ENCODE results near the gene ZNF366.
A peak's percentile ranks its signal among the peaks of the same experiment; 100 is the strongest.

ZNF366 gene

GRCh38 chr5:72488756-72489155, 18.5 kb downstream of the ZNF366 start:
- DNase-seq: no peak

DNA sequence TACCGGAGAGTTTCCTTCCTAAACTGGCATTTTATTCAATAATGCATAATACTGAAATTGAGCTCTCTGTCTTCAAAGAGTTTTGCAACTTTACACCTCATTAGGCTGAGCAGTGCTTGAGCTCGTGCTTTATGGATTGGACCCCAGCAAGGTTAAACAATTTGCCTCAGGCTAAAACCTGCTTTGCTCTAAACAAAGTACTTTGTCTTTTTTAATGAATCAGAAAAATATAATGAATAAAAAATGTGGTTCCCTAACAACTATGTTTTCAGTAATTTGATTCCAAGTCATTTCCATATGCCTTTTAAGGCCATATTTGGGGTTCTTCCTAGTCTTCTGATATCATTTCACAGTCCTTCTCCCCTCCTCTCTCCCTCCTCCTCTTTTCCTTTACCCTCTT, 20.0 kb downstream of the ZNF366 start:
- DNase-seq: no peak

DNA sequence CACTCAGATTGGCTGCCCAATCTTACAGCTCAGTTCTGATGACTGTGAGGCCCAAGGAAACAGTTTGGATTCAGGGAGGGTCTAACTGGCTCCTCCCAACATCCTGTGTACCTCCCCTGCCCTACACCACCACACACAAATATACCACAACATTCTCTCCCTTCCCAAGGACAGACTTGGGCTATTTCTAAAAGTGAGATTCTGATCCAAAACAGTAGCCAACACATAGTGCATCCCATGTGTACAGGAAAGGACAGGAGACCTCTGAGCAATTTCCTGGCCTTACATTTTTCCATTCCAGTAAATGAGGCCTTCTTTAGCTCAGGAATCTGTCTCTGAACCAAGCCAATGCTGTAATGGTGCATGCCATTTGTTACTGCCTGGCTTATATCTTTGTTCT, 20.8 kb downstream of the ZNF366 start:
- DNase-seq: peak; percentile 64

GRCh38 chr5:72485430-72485974, 21.7 kb downstream of the ZNF366 start:
- no peak for DNase-seq

DNA sequence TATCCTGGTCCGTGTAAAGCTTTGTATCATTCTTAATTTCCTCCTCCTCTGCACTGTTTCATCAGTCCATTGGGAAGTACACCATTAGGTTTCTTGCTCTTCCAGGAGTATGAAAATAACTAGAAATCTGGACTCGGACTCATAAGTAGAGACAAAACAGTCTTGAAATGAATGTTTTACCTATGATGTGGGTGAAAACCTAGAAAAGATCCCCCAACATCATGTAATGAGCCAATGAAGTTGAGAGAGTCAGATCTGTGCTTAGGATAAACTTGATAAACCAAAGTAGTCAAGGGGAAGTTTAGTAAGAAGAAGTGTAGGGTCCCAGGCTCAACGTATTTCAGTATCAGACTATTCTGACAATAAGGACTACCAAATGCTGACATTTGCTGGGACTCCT, 25.2 kb downstream of the ZNF366 start:
- DNase-seq: no peak

DNA sequence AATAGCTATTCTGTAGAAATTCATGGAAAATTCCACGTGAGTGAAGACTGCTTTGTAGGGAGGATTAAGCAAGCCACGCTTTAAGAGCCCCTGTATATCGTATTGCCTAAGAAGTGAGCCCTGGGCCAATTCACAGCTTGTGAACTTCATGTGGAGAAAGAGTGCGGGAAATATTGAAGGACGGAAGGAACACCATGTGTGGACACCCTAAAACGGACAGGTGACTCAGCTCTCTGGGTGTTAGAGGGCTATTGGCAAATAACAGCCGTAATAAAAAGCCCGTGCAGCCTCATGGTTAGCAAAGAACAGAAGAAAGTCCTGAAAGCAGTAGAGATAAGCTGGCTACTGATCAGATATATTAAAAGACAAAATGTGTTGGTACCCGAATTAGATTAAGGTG, 26.4 kb downstream of the ZNF366 start:
- DNase-seq: no peak

GRCh38 chr5:72479921-72480320, 27.3 kb downstream of the ZNF366 start:
- no peak for DNase-seq

- peak; percentile 26 for DNase-seq
These were observed 28.5 kb downstream of the ZNF366 start for GRCh38 chr5:72478684-72479083.

DNA sequence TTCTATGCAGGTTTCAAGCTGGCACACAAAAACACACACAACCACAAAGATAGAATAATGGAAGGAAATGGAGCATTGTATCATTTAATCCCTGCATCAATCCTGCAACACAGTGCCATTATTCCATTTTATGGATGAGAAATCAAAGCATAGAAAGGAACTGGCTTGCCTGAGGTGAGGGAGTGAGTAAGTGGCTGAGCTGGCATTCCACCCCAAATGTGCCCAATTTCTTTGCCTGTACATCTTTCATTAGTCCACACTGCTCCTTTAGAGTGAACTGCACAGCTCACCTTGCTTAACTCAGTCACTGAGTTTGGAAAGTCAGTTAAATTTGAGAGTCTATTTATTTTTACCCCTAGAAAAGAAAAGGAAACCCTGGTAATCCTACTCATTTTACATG, 28.9 kb downstream of the ZNF366 start:
- no peak for DNase-seq

- no peak for DNase-seq
These were observed 29.6 kb downstream of the ZNF366 start for GRCh38 chr5:72477644-72478043.

DNA sequence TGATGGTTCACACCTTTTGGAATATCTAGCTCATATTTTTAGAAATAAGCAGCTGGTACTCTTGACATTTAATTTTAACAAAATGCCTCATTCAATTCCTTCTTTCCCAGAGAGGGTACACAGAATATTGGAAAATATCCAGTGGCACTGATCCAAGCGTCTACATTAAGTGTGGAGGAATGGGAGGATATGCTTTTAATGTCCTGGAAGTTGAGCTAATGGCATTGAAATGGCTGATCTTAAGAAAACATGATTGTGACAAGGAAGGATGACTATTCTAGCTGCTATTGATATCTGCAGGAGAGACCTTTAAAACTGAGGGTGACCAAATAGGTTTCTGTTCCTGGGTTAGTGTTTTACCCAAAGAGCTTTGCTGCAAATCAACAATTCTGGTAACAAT, 30.0 kb downstream of the ZNF366 start:
- no peak for DNase-seq

DNA sequence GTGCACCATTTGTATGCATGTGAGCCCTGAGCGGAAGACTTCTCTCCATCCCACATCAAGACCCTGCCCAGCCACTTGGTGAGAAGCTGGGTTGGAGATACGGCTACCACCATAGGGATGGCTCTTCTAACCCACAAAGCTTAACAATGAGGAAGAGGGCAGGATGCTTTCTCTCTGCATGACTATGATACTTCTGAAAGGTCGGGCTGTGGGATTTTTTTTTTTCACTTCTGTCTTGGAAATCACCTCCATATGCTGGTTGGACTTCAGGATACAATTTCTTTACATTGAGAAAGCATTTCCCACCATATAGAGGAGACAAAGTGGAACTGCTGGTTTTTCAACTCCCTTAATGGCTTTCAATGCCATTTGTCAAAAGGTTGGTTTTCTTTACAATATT, 30.5 kb downstream of the ZNF366 start:
- no peak for DNase-seq

DNA sequence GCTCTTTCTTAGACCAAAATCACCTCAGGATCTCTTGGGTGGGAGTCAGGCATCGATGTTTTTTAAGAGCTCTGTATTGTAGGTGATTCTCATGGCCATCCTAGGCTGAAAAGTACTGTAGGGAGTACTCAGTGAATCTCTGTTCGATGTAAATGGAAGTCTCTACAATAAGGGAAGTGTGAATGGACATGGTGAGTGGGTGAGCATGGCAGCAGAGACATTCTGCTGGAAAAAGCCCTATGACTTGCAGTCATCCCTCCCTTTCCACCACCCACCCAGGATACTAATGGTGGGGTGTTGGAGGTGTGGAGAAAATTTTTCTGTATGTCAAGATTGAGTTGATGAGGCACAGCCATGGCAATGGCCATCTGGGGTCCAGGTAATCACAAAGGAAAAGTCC, 30.9 kb downstream of the ZNF366 start:
- no peak for DNase-seq

GRCh38 chr5:72474516-72474915, 32.7 kb downstream of the ZNF366 start:
- peak; percentile 70 for DNase-seq

GRCh38 chr5:72474046-72474500, 33.1 kb downstream of the ZNF366 start:
- DNase-seq: no peak

GRCh38 chr5:72472666-72473422, 34.4 kb downstream of the ZNF366 start:
- DNase-seq: no peak

GRCh38 chr5:72472031-72472430, 35.2 kb downstream of the ZNF366 start:
- no peak for DNase-seq

GRCh38 chr5:72470826-72471225, 36.4 kb downstream of the ZNF366 start:
- DNase-seq: peak; percentile 59

- DNase-seq: no peak
These were observed 38.6 kb downstream of the ZNF366 start for GRCh38 chr5:72468606-72469005.

DNA sequence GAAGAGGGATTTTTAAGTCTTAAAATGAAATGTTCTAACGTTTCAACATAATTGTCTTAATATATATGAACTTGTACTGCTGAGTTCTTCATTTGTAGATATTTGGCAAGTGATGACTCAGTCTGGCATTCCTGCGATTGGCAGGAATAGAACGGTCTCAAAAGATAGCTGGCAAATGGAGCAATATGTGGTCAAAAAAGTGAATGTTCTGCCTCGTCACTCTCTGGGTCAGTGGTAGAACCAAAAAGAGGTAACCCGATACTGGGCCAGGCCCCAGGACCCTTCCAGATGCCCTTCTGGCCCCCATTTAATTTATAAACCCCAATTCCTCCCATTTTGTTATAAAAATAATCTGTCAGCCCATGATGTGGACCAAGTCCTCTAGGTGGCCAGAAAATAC, 39.2 kb downstream of the ZNF366 start:
- DNase-seq: peak; percentile 32

GRCh38 chr5:72467461-72467860, 39.7 kb downstream of the ZNF366 start:
- DNase-seq: no peak

DNA sequence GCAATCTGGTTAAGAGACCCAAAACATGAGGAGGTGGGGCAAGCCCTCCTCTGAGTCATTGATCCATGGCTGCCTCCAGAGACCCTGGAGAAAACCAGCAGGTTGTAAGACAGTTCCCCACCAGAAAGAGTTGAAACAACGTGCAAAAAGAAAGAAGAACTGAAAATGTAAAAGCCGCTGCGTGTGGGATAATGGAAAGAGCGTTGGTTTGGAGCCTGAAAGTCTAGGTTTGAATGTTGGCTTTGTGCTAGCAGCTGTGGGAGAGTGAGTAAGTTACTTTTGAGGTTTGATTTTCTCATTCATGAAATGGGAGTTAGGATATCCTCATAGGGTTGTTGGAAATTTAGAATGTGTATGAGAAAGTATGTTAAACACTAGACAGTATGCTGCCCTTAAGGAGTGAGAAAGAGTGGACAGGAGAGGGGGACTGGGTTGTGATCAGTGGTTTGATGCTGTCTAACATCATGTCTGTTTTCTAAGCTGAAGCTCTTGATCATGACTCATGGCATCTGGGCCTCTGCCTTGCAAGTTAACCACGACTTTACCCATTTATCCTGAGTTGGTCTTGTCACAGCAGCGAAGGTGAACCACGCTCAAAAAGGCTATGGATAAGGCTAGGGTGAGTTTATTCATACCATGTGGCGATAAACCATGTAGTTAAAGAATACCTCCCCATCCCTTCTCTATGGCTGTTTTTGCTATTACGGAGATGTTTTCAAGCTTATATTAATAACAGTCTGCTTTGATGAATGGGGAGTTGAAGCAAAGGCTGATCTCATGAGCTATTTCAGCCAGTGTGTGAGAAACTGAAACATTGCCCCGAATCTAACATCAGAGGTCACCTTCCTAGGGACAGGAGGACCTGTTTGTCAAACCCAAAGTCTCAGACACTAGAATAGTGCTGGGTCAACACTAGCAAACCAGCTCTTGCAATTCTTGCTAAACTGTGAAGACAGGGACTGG, 41.3 kb downstream of the ZNF366 start:
- peak; percentile 75 for DNase-seq

DNA sequence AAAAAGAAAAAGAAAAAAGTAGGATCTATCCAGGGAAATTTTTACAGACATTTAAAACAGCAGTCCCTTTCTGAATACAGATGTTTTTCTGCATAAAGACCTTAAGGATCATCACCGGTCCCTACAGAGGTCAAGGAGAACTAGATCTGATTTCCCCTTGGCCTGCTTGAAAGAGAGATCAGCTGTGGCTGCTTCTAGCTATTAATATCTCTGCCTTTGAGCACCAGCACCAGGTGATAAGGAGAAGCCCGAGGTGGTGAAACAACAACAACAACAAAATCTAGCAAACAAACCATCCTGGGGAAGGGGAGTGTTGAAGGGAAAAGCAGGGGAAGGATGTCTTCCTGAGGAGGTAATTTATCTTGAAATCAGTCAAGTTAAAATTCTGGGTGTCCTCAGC, 42.1 kb downstream of the ZNF366 start:
- DNase-seq: no peak

- no peak for DNase-seq
These were observed 43.1 kb downstream of the ZNF366 start for GRCh38 chr5:72464071-72464470.
